Right lobe of liver (tissue), 6 donors: ENCODE measurements around the gene MYH14. TPM values are rescaled to one million over a fixed set of nuclear protein-coding genes. Genes with fewer than 3 reads are reported as not detected.
"Not testable (repeated sequence)": the region's sequence is repeated elsewhere in the genome, so short reads cannot be mapped to it uniquely, and the experiment has no call there.

Experiments used
- ATAC-seq, 4 donors: fragments of 200-7000 bp; cut with Tn5 transposase; one replicate each; pipeline ENCODE4 v1.9.1; 2020; ENCODE audit warnings: mild to moderate bottlenecking in 4 of 4, moderate library complexity in 4 of 4
- DNase-seq, 3 donors: peaks; one replicate each; pipeline ENCODE4 v3.0.0-alpha.2; 2020
- H3K27ac ChIP-seq, 3 donors: fragments of 200-600 bp; one replicate each; pipeline ENCODE4 v1.8.0; 2022
- H3K27me3 ChIP-seq, 2 donors: fragments of 200-600 bp; one replicate each; pipeline ENCODE4 v1.8.0; 2022
- H3K36me3 ChIP-seq, 4 donors: fragments of 200-600 bp; sonication (generic) in 1 of 4; one replicate each; pipeline versions ENCODE4 v1.5.1 to v1.8.0; 2017 to 2022; ENCODE audit warnings: control low read depth in 1 of 4
- H3K4me1 ChIP-seq, 4 donors: fragments of 200-600 bp; sonication (generic) in 1 of 4; one replicate each; pipeline versions ENCODE4 v1.5.1 to v1.8.0; 2017 to 2022; ENCODE audit warnings: control low read depth in 1 of 4
- H3K4me3 ChIP-seq, 3 donors: fragments of 200-600 bp; one replicate each; pipeline ENCODE4 v1.8.0; 2022
- H3K9me3 ChIP-seq, 4 donors: fragments of 200-600 bp; sonication (generic) in 1 of 4; one replicate each; pipeline versions ENCODE4 v1.5.1 to v1.8.0; 2017 to 2022; ENCODE audit warnings: control low read depth in 1 of 4
- POLR2A ChIP-seq: fragments of 450-650 bp; IDR thresholded peaks from one replicate; pipeline ENCODE4 v1.6.1; 2017; ENCODE audit warnings: antibody characterized with exemption, mild to moderate bottlenecking
- WGBS: methylation state at CpG from one replicate; pipeline ENCODE4 v1.1.6; 2018; ENCODE audit warnings: low coverage, low lambda C conversion rate; ENCODE audit not compliant: insufficient coverage; ENCODE audit errors: missing lambda C conversion rate; 5-methylcytosine and 5-hydroxymethylcytosine counted together
- intact Hi-C, 2 donors: fragments of 100-400 bp; cut with DNase I; formaldehyde crosslinking; loops; one replicate each; pipeline versions ENCODE4 v1.11.2 to v1.14.1; 2022
- total RNA-seq, 6 experiments: library from RNA; depleted of rRNA in 2 of 6; stranded (reverse); fragments of >200 nt in 2 of 6; fragmentation: NEBNext Ultra II Directional in 3 of 6; extraction: Animal tissue kit (Norgen Biotek cat#: 25700) in 3 of 6; gene quantifications; one replicate each; pipeline versions ENCODE4 v1.1.0 to v1.2.4, GENCODE V29; 2016 to 2023
- TF ChIP-seq, protein P1 (sequence below), 4 donors: fragments of 200-600 bp in 3 of 4; fragments of 450-650 bp in 1 of 4; IDR thresholded peaks; one replicate each; pipeline versions ENCODE4 v1.5.1 to v1.8.0; 2016 to 2022; ENCODE audit warnings: antibody characterized with exemption in 4 of 4, mild to moderate bottlenecking in 2 of 4
- donor health status: DM: no; HTN: yes; CAD: no.
- donor health status: DM: no; HTN: no; CAD: no.
- donor health status: DM: no; HTN: no; CAD: no.
- donor health status: DM: no; HTN: yes; CAD: no.
- donor health status: DM: no; HTN: yes; CAD: no.

The MYH14 gene
- total RNA-seq, 6 experiments from 2014 or later = 49.1 to 89.0 (median 65.8) TPM

DNA sequence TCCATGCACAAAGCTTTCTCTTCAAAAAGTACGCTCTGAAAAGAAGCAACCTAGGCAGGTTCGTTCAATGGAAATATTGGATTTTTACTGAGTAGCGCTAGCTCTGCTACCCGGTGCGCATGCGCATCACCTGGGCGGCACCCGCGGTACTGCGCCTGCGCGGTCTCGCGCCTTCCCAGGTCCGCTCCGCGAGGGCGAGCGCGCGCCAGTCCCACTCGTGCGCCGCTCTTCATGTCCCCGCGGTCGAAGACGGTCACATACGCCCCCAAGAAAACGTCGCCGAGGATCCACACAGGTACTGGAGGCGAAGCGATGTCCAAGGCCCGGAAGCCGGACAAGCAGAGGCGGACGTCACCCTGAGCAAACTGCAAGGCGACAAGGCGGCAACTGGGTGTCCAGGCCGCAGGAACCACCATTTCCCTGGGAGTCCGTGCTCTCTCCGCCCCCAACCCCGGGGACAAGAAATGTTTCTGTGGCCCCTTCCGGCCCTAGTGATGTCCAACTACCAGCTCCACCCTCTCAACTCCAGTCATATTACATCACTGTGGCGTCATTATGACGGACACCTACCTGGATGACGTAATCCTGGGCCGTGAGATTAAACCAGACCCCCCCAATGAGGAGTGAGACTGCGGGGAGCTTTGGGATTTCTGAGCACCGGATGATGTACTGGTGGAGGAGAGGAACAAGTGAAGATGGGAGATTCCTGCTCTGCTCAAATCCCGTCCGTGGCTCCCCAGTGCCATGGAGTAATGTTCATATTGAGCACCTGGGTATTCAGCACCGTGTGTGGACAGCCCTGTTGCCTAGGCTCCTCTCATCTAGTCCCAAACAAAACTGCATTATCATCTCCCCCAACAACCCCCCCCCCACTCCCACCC is 130.6 kb downstream of the MYH14 start:
- intact Hi-C loops = no loop called here
- DNase-seq (peak; percentile 81 to 84 (median 82)), ATAC-seq (peak; percentile 2 to 35 (median 16))
- Histone ChIP-seq H3K36me3 (no peaks in the 10 kb centered on the region), H3K9me3 (no peaks in the 10 kb centered on the region), H3K4me3 (peak overlapping the region; percentile 32 to 65 (median 55)), H3K4me1 (peaks cover 0 to 23% (median 1%) of the 10 kb centered on the region in 4 donors), H3K27me3 (no peaks in the 10 kb centered on the region), H3K27ac (peak overlapping the region; percentile 12 to 68 (median 52))
- 10% methylated on average over 22 of the region's 54 CpGs for WGBS
- TF ChIP-seq POLR2A = peak; percentile 83
- TF ChIP-seq, protein P1, sequence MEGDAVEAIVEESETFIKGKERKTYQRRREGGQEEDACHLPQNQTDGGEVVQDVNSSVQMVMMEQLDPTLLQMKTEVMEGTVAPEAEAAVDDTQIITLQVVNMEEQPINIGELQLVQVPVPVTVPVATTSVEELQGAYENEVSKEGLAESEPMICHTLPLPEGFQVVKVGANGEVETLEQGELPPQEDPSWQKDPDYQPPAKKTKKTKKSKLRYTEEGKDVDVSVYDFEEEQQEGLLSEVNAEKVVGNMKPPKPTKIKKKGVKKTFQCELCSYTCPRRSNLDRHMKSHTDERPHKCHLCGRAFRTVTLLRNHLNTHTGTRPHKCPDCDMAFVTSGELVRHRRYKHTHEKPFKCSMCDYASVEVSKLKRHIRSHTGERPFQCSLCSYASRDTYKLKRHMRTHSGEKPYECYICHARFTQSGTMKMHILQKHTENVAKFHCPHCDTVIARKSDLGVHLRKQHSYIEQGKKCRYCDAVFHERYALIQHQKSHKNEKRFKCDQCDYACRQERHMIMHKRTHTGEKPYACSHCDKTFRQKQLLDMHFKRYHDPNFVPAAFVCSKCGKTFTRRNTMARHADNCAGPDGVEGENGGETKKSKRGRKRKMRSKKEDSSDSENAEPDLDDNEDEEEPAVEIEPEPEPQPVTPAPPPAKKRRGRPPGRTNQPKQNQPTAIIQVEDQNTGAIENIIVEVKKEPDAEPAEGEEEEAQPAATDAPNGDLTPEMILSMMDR (IDR thresholded peaks at IDR 0.05) = no peak

DNA sequence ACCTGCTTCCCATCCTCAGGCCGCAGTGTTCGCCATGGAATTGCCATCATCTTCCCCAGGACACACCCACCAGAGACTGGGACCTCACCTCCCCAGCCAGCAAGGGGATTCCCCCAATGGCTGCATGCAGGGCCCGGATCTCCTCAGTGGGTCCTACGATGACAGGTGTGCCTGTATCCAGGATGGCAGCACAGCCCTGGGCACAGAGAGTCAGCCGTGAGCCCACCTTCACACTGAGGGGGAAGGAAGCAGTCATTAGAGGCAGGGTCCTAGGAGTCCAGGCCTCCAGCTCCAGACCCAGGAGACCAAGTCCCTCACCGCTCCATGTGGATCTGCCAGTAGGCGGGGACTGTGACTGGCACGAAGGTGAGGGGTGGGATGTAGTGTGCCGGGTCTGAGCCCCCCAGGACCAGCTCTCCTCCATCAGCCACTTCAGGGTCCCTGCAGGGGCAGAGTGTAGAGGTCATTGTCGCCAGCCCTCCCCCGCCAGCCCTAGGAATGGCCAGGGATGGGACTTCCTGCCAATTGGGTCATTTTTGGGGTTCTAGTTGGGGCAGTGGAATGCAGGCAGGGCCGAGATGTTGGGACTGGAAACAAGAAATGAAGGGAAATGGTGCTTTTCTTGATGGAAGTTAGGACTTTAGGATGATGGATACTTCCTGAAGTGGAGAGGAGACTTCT is 131.5 kb downstream of the MYH14 start:
- H3K4me3 ChIP-seq = no peak overlapping the region
- DNase-seq (no peak), ATAC-seq (no peak)
- H3K27me3 ChIP-seq = no peaks in the 10 kb centered on the region
- 100% methylated on average over 3 of the region's 12 CpGs for WGBS
- no peaks in the 10 kb centered on the region for H3K36me3 ChIP-seq
- no peak overlapping the region for H3K27ac ChIP-seq
- no peaks in the 10 kb centered on the region for H3K9me3 ChIP-seq
- TF ChIP-seq POLR2A = no peak
- TF ChIP-seq, protein P1 (IDR thresholded peaks at IDR 0.05) = no peak
- H3K4me1 ChIP-seq = peaks cover 0 to 19% (median 1%) of the 10 kb centered on the region in 4 donors
- intact Hi-C loops = no loop called here

DNA sequence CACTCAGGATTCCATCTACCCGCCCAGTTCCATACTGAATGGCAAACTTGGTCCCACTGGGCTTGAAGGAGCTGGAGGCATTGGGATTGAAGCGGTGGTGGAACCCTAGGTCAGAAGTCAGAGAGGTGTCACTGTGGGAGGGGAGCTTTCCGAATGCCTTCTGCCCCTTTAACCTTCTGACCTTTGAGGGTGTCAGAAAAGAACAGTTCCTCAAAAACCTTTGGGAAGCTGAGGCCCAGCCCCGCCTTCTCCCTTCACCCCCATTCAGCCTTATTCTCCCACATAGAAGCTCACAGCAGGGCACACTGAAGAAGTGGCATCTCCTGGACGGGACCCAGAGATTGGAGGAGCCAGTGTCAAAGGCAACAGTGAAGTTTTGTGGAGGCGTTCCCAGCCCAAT is 133.6 kb downstream of the MYH14 start:
- H3K36me3 ChIP-seq, H3K27ac ChIP-seq, ATAC-seq, H3K9me3 ChIP-seq, H3K27me3 ChIP-seq, H3K4me3 ChIP-seq, intact Hi-C loops: not testable (repeated sequence)
- DNase-seq = peak in 1 of 3 donors; percentile 11
- H3K4me1 ChIP-seq = peaks cover 0 to 12% (median 1%) of the 10 kb centered on the region in 4 donors
- 76% methylated on average over 3 of the region's 6 CpGs for WGBS

DNA sequence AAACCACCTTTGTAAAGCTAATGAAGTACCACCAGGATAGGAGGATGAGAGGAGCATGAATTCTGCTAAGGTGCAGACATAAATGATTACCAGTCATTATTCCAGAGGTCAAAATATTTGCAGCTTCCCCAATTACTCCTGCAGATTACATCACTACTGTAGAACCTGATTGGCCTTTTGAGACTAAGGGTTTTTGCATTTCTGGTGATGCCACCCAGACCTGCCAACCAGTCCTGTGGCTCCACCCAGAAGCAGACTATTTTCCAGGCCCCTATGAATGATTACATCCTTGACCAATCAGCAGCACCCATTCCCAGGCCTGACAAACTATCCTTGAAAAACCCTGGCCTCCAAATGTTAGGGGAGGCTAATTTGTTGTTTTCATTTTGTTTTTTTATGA is 136.9 kb downstream of the MYH14 start:
- DNase-seq (peak in 1 of 3 donors; percentile 3), ATAC-seq (no peak)
- Histone ChIP-seq H3K36me3 (no peaks in the 10 kb centered on the region), H3K4me1 (no peaks in the 10 kb centered on the region), H3K4me3 (no peak overlapping the region), H3K27me3 (no peaks in the 10 kb centered on the region), H3K9me3 (no peaks in the 10 kb centered on the region), H3K27ac (no peak overlapping the region)
- TF ChIP-seq POLR2A = no peak
- TF ChIP-seq, protein P1 (IDR thresholded peaks at IDR 0.05) = no peak
- intact Hi-C loops = no loop called here

DNA sequence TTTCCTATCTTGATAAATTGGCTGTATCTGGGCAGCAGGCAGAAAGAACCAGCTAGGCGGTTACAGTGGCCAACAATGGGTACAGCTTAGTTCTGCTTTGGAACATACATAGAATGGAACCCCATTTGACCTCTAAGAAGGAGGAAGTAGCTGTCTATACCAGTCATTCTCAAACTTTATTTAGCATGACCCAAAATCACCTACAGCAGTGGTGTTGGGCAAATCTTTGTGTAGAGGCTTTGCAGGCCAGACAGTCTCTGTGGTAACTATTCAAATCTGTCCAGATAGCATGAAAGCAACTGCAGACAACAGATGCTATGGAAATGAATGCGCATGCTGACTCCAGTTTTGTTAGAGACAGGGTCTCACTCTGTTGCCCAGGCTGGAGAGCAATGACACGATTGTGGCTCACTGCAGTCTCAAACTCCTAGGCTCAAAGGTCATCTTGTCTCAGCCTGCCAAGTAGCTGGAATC is 137.7 kb downstream of the MYH14 start:
- H3K9me3 ChIP-seq = no peaks in the 10 kb centered on the region
- H3K4me1 ChIP-seq = no peaks in the 10 kb centered on the region
- 33% methylated on average over 1 of the region's 3 CpGs for WGBS
- TF ChIP-seq, protein P1 (IDR thresholded peaks at IDR 0.05) = no peak
- no peak for TF ChIP-seq POLR2A
- no peaks in the 10 kb centered on the region for H3K27me3 ChIP-seq
- no peaks in the 10 kb centered on the region for H3K36me3 ChIP-seq
- no peak overlapping the region for H3K27ac ChIP-seq
- no peak overlapping the region for H3K4me3 ChIP-seq
- DNase-seq (no peak), ATAC-seq (peak; percentile 34 to 67 (median 50))
- intact Hi-C loops = no loop called here
